BLaER1 treated with 17β-estradiol and CSF1 and Interleukin-3, amounts not matched to agents 10 nM and 100 nM (cell line): Measurements from ENCODE around the gene NCBP2.

ENCODE experiments used
- H3K27ac ChIP-seq, 11 experiments: shearing (Covaris generic); formaldehyde crosslinking; 2 replicates each; pipeline ENCODE4 v1.8.1; 2022
- H3K27me3 ChIP-seq, 11 experiments: shearing (Covaris generic); formaldehyde crosslinking; 2 replicates each; pipeline ENCODE4 v1.8.1; 2022
- H3K36me3 ChIP-seq, 11 experiments: shearing (Covaris generic); formaldehyde crosslinking; 2 replicates each; pipeline ENCODE4 v1.8.1; 2022
- H3K4me1 ChIP-seq, 10 experiments: shearing (Covaris generic); formaldehyde crosslinking; 2 replicates each; pipeline ENCODE4 v1.8.1; 2022
- H3K4me2 ChIP-seq, 11 experiments: shearing (Covaris generic); formaldehyde crosslinking; 2 replicates each; pipeline ENCODE4 v1.8.1; 2022
- H3K4me3 ChIP-seq, 10 experiments: shearing (Covaris generic); formaldehyde crosslinking; 2 replicates each; pipeline ENCODE4 v1.8.1; 2022
- H3K9ac ChIP-seq, 11 experiments: shearing (Covaris generic); formaldehyde crosslinking; 2 replicates each; pipeline ENCODE4 v1.8.1; 2022
- H3K9me3 ChIP-seq, 11 experiments: shearing (Covaris generic); formaldehyde crosslinking; replicated peaks in 1 of 11; 2 replicates each; pipeline ENCODE4 v1.8.1; 2022
- H4K20me1 ChIP-seq, 11 experiments: shearing (Covaris generic); formaldehyde crosslinking; 2 replicates each; pipeline ENCODE4 v1.8.1; 2022
- Cebpa-rat ChIP-seq, 11 experiments: shearing (Covaris generic); IDR thresholded peaks; 2 replicates each; pipeline ENCODE4 v1.8.1; 2022

NCBP2 gene

GRCh38 chr3:196985298-196985697 lies 43.0 kb upstream of the NCBP2 start:
- no peaks in the 10 kb centered on the region for H3K27me3 ChIP-seq
- peaks cover 0 to 22% (median 18%) of the 10 kb centered on the region in 10 experiments; a peak in 15 of 20 replicates for H3K4me1 ChIP-seq
- H3K36me3 ChIP-seq = no peaks in the 10 kb centered on the region; a peak in 1 of 22 replicates
- no peak overlapping the region for H3K27ac ChIP-seq
- no peak overlapping the region for H3K9ac ChIP-seq
- H4K20me1 ChIP-seq = no peaks in the 10 kb centered on the region
- no peak for TF ChIP-seq Cebpa-rat (IDR thresholded peaks at IDR 0.05)
- H3K9me3 ChIP-seq = peaks cover 21 to 29% (median 25%) of the 10 kb centered on the region in 11 experiments
- H3K4me3 ChIP-seq = no peak overlapping the region
- no peak overlapping the region for H3K4me2 ChIP-seq

- Histone ChIP-seq H3K36me3 (no peaks in the 10 kb centered on the region; a peak in 1 of 22 replicates), H4K20me1 (no peaks in the 10 kb centered on the region), H3K4me3 (no peak overlapping the region), H3K9ac (no peak overlapping the region), H3K9me3 (peaks cover 21 to 29% (median 25%) of the 10 kb centered on the region in 11 experiments), H3K4me2 (no peak overlapping the region), H3K4me1 (peaks cover 0 to 22% (median 17%) of the 10 kb centered on the region in 10 experiments; a peak in 15 of 20 replicates), H3K27me3 (no peaks in the 10 kb centered on the region), H3K27ac (no peak overlapping the region)
- TF ChIP-seq Cebpa-rat (IDR thresholded peaks at IDR 0.05) = no peak
These were observed 40.9 kb upstream of the NCBP2 start for GRCh38 chr3:196983186-196983585.

DNA sequence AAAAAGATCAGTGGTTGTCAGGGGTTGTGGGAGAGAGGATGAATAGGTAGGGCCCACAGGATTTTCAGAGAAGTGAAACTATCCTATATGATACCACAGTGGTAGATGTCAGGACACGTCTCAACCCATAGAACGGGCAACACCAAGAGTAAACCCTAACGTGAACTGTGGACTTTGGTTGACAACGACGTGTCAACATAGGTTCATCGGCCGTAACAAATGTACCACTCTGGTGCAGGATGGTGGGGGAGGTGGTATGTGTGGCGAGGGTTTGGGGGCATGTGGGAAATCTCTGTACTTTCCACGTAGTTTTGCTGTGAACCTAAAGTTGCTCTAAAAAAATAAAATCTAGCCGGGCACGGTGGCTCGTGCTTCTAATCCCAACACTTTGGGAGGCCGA lies 39.3 kb upstream of the NCBP2 start:
- H3K9ac ChIP-seq = no peak overlapping the region
- peaks cover 0 to 6% (median 2%) of the 10 kb centered on the region in 10 experiments; a peak in 14 of 20 replicates for H3K4me1 ChIP-seq
- H3K36me3 ChIP-seq = no peaks in the 10 kb centered on the region; a peak in 1 of 22 replicates
- no peaks in the 10 kb centered on the region for H4K20me1 ChIP-seq
- peaks cover 21 to 29% (median 25%) of the 10 kb centered on the region in 11 experiments for H3K9me3 ChIP-seq
- H3K4me2 ChIP-seq = no peak overlapping the region
- no peak for TF ChIP-seq Cebpa-rat (IDR thresholded peaks at IDR 0.05)
- no peak overlapping the region for H3K4me3 ChIP-seq
- H3K27ac ChIP-seq = no peak overlapping the region
- H3K27me3 ChIP-seq = no peaks in the 10 kb centered on the region

- no peak for TF ChIP-seq Cebpa-rat (IDR thresholded peaks at IDR 0.05)
- Histone ChIP-seq H3K9me3 (peaks cover 21 to 29% (median 25%) of the 10 kb centered on the region in 11 experiments), H3K9ac (no peak overlapping the region), H3K4me3 (no peak overlapping the region), H4K20me1 (no peaks in the 10 kb centered on the region), H3K27ac (no peak overlapping the region), H3K4me1 (0 out of 20 replicates have a peak, but pooled peaks cover 0 to 4% (median 0%) of the 10 kb centered on the region in 10 experiments), H3K4me2 (no peak overlapping the region), H3K36me3 (no peaks in the 10 kb centered on the region; a peak in 1 of 22 replicates), H3K27me3 (no peaks in the 10 kb centered on the region)
These were observed 37.2 kb upstream of the NCBP2 start for GRCh38 chr3:196979545-196979944.

DNA sequence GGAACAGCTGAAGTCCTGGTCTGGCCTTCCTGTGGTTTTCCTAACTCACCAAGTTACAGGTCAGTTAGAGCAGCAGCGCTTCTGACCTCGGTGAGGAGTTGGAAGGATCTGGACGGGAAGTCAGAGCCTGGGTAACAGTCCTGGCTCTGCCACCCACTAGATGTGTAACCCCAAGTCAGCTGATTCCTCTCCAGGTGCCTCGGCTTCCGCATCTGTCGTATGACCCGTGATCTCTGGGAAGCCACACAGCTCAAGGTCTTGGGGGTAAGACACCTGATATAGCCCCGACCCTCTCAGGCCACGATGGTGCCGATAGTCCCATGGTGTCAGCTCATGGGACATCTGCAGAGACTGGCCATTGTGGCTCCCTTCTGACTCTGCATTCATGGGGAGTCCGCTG lies 34.6 kb upstream of the NCBP2 start:
- no peak overlapping the region for H3K27ac ChIP-seq
- H3K4me1 ChIP-seq = 0 out of 20 replicates have a peak, but pooled peaks cover 0 to 4% (median 0%) of the 10 kb centered on the region in 10 experiments
- peaks cover 6 to 21% (median 15%) of the 10 kb centered on the region in 11 experiments for H3K9me3 ChIP-seq
- no peaks in the 10 kb centered on the region for H4K20me1 ChIP-seq
- no peak for TF ChIP-seq Cebpa-rat (IDR thresholded peaks at IDR 0.05)
- H3K27me3 ChIP-seq = no peaks in the 10 kb centered on the region
- no peak overlapping the region for H3K4me3 ChIP-seq
- H3K4me2 ChIP-seq = no peak overlapping the region
- no peak overlapping the region for H3K9ac ChIP-seq
- no peaks in the 10 kb centered on the region; a peak in 1 of 22 replicates for H3K36me3 ChIP-seq

DNA sequence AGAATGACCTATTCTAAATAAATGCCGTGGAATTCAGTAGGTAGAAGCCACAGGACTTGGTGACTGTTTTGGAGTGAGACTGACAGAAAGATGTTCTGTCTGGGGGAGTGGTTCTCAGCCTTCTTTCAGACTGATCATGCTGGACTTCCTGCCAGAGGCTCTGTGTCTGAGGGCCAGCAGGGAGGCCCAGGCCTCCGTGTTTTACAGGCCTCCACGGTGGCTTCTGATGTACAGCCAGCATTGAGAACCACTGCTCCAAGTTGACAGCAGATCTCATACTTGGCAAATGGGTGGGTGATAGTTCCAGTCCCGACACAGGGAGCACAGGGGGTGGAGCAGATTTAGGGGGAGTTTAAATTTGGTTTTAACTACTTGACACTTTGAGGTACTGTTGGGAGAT lies 33.0 kb upstream of the NCBP2 start:
- no peaks in the 10 kb centered on the region for H3K36me3 ChIP-seq
- H3K27ac ChIP-seq = no peak overlapping the region
- peaks cover 9 to 14% (median 10%) of the 10 kb centered on the region in 10 experiments for H3K4me1 ChIP-seq
- peaks cover 0 to 20% (median 16%) of the 10 kb centered on the region in 11 experiments; a peak in 16 of 22 replicates for H3K9me3 ChIP-seq
- no peak for TF ChIP-seq Cebpa-rat (IDR thresholded peaks at IDR 0.05)
- H3K9ac ChIP-seq = 0 out of 22 replicates have a peak overlapping the region, but pooled peaks of 1 of the 11 experiments have one; percentile 13
- H3K4me2 ChIP-seq = no peak overlapping the region
- H3K4me3 ChIP-seq = no peak overlapping the region
- no peaks in the 10 kb centered on the region for H4K20me1 ChIP-seq
- peaks cover 10 to 13% (median 13%) of the 10 kb centered on the region in 11 experiments for H3K27me3 ChIP-seq

DNA sequence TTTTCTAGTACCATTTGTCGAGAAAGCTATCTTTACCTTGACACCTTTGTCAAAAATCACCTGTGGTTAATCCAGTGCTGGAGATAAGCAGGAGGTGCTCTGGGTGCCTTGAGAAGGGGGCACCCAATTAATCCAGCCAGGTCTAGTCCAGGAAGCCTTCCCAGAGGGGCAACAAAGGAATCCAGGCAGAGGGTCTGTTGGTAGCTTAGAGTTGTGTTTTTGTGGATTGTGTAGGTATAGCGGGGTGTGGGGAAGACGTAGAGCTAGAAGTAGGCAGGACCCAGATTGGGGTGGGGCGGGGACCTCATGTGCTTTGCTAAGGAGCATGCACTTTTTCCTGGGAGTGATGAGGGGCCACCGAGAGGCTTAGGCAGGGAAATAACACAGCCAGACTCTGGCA lies 32.3 kb upstream of the NCBP2 start:
- H3K4me2 ChIP-seq = no peak overlapping the region
- peaks cover 0 to 20% (median 16%) of the 10 kb centered on the region in 11 experiments; a peak in 16 of 22 replicates for H3K9me3 ChIP-seq
- H3K9ac ChIP-seq = no peak overlapping the region
- H3K27ac ChIP-seq = no peak overlapping the region
- no peaks in the 10 kb centered on the region for H3K36me3 ChIP-seq
- no peak overlapping the region for H3K4me3 ChIP-seq
- peaks cover 12 to 19% (median 14%) of the 10 kb centered on the region in 10 experiments for H3K4me1 ChIP-seq
- H3K27me3 ChIP-seq = peaks cover 14 to 19% (median 17%) of the 10 kb centered on the region in 11 experiments
- no peak for TF ChIP-seq Cebpa-rat (IDR thresholded peaks at IDR 0.05)
- H4K20me1 ChIP-seq = no peaks in the 10 kb centered on the region

DNA sequence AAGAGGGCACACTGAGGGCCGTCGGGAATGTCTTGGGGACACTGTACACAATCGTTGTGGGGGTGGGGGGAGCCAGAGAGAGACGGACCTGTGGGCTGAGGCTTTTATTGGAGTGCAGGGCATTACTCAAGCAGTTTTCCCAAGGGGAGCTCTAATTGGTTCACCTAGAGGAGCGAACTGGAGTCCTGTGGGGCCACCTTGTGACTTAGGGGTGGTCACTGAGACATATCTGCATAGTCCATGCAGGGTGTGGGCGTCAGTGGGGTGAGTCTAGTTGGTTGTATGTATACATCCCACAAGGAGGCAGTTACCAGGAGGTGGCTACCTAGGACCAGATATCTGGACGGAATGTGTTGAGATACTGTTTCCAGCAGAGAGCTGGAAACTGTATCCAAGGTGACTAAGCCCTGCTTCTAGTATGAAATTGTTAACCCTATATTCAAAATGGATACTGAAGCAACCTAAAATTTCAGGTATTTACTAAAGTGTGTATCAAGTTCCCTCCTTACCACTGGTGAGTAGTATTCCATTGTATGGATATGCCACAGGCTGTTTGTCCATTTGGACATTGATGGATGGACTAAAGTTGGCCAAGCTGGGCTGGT lies 28.9 kb upstream of the NCBP2 start:
- Histone ChIP-seq H3K9me3 (peaks cover 0 to 20% (median 16%) of the 10 kb centered on the region in 11 experiments; a peak in 16 of 22 replicates), H3K9ac (peak overlapping the region in 6 of 11 experiments; percentile 82 to 91 (median 87); a peak in 6 of 22 replicates), H3K4me2 (peak overlapping the region; percentile 89 to 100 (median 99)), H3K27ac (no peak overlapping the region), H3K4me3 (peak overlapping the region in 1 of 10 experiments; percentile 91; a peak in 2 of 20 replicates), H4K20me1 (peaks cover 0 to 14% (median 0%) of the 10 kb centered on the region in 11 experiments; a peak in 3 of 22 replicates), H3K27me3 (peaks cover 15 to 28% (median 18%) of the 10 kb centered on the region in 11 experiments), H3K4me1 (peaks cover 20 to 25% (median 23%) of the 10 kb centered on the region in 10 experiments), H3K36me3 (peaks cover 0 to 7% (median 2%) of the 10 kb centered on the region in 11 experiments; a peak in 11 of 22 replicates)
- no peak for TF ChIP-seq Cebpa-rat (IDR thresholded peaks at IDR 0.05)

GRCh38 chr3:196970547-196971093 lies 28.3 kb upstream of the NCBP2 start:
- Histone ChIP-seq H3K9ac (peak overlapping the region in 10 of 11 experiments; percentile 82 to 91 (median 88); a peak in 13 of 22 replicates), H3K27ac (peak overlapping the region in 1 of 11 experiments; percentile 88; a peak in 1 of 22 replicates), H3K36me3 (peaks cover 0 to 13% (median 6%) of the 10 kb centered on the region in 11 experiments; a peak in 12 of 22 replicates), H3K27me3 (peaks cover 15 to 28% (median 18%) of the 10 kb centered on the region in 11 experiments), H4K20me1 (peaks cover 0 to 14% (median 0%) of the 10 kb centered on the region in 11 experiments; a peak in 3 of 22 replicates), H3K4me3 (peak overlapping the region in 8 of 10 experiments; percentile 8 to 92 (median 84); a peak in 12 of 20 replicates), H3K4me2 (peak overlapping the region; percentile 89 to 100 (median 99)), H3K4me1 (peaks cover 20 to 25% (median 23%) of the 10 kb centered on the region in 10 experiments), H3K9me3 (peaks cover 0 to 20% (median 16%) of the 10 kb centered on the region in 11 experiments; a peak in 16 of 22 replicates)
- TF ChIP-seq Cebpa-rat (IDR thresholded peaks at IDR 0.05) = no peak
